Smooth muscle cell (in vitro differentiated cells): Measurements from ENCODE around the gene MRPL53. TPM values are rescaled to one million over a fixed set of nuclear protein-coding genes. Genes with fewer than 3 reads are reported as not detected.

Experiments used
- DNase-seq: peaks from one replicate; lab custom pipeline; 2025; ENCODE audit not compliant: unreplicated experiment; lab: John Stamatoyannopoulos, UW
- H2AFZ ChIP-seq: fragments of 200-600 bp; sonication (generic); 2 replicates; pipeline ENCODE4 v1.6.0; 2016; ENCODE audit warnings: antibody characterized with exemption, low read depth, mild to moderate bottlenecking
- H3F3A ChIP-seq: fragments of 200-600 bp; sonication (generic); 2 replicates; pipeline ENCODE4 v1.6.0; 2017; ENCODE audit warnings: antibody characterized with exemption, low read depth
- H3K27ac ChIP-seq: fragments of 200-600 bp; sonication (generic); 2 replicates; pipeline ENCODE4 v1.5.1; 2016; ENCODE audit warnings: low read depth, mild to moderate bottlenecking
- H3K27me3 ChIP-seq: fragments of 200-600 bp; sonication (generic); 2 replicates; pipeline ENCODE4 v1.6.1; 2016; ENCODE audit warnings: low read depth, mild to moderate bottlenecking
- H3K36me3 ChIP-seq: fragments of 200-600 bp; sonication (generic); 2 replicates; pipeline ENCODE4 v1.5.1; 2016; ENCODE audit warnings: low read depth
- H3K4me1 ChIP-seq: fragments of 200-600 bp; sonication (generic); 2 replicates; pipeline ENCODE4 v1.5.1; 2016; ENCODE audit warnings: low read depth
- H3K4me2 ChIP-seq: fragments of 200-600 bp; sonication (generic); 2 replicates; pipeline ENCODE4 v1.6.0; 2016; ENCODE audit warnings: mild to moderate bottlenecking
- H3K4me3 ChIP-seq: fragments of 200-600 bp; sonication (generic); 2 replicates; pipeline ENCODE4 v1.5.1; 2016; ENCODE audit warnings: mild to moderate bottlenecking
- H3K79me2 ChIP-seq: fragments of 200-600 bp; sonication (generic); 2 replicates; pipeline ENCODE4 v1.6.0; 2016; ENCODE audit warnings: low read depth, mild to moderate bottlenecking
- H3K9ac ChIP-seq: fragments of 200-600 bp; sonication (generic); 2 replicates; pipeline ENCODE4 v1.6.0; 2016; ENCODE audit warnings: low read depth
- H3K9me3 ChIP-seq: fragments of 200-600 bp; sonication (generic); replicated peaks from 2 replicates; pipeline ENCODE4 v1.5.1; 2016; ENCODE audit warnings: low read depth
- H4K20me1 ChIP-seq: fragments of 200-600 bp; sonication (generic); 2 replicates; pipeline ENCODE4 v1.6.0; 2016; ENCODE audit warnings: low read depth
- WGBS: methylation state at CpG from one replicate; pipeline ENCODE4 v1.1.7; 2016; ENCODE audit warnings: low lambda C conversion rate; 5-methylcytosine and 5-hydroxymethylcytosine counted together
- polyA plus RNA-seq: library from polyadenylated mRNA; unstranded; fragments of >200 nt; fragmentation: Nextera tagmentation; extraction: Ambion mirVana; gene quantifications from 2 replicates; pipeline ENCODE4 v1.2.1, GENCODE V29; 2016
- total RNA-seq: library from RNA; depleted of rRNA; stranded (reverse); fragments of >200 nt; gene quantifications from 2 replicates; pipeline ENCODE4 v1.2.3, GENCODE V29; 2014
- TF ChIP-seq, protein P1 (sequence below): fragments of 200-600 bp; sonication (generic); IDR thresholded peaks from 2 replicates; pipeline ENCODE4 v1.5.1; 2017; ENCODE audit warnings: borderline replicate concordance, mild to moderate bottlenecking, antibody characterized with exemption; ENCODE audit not compliant: insufficient read depth, poor library complexity, severe bottlenecking

The MRPL53 gene
- total and polyA plus RNA-seq, 2 experiments from 2014 or later: 12.0 to 76.8 TPM

DNA sequence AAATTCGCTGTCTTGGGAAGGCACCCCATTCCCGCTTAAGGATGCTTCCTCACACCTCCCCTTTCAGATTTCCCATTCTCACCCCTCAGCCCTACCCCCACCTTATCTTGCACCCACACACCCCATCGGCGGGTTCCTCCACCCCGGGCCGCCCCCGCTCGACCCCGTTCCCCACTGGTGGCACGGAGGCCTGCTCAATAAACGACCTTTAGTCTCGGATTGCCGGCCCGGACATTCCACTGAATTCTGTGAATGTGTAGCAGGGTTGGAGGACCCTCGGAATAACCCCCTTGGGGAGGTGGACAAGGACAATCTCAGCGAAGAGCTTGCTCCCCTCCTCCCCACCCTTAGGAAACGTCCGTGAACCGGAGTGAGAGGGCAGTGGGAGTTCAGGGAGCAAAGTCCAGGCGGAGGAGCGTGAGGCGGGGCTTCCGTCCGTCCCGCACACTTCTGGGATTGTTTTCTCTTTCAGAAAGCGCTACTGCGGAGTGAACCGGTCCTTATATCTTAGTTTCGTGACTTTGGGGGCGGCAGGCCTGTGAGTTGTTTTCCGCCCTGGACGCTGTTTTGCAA lies 29.8 kb upstream of the MRPL53 start:
- TF ChIP-seq, protein P1, sequence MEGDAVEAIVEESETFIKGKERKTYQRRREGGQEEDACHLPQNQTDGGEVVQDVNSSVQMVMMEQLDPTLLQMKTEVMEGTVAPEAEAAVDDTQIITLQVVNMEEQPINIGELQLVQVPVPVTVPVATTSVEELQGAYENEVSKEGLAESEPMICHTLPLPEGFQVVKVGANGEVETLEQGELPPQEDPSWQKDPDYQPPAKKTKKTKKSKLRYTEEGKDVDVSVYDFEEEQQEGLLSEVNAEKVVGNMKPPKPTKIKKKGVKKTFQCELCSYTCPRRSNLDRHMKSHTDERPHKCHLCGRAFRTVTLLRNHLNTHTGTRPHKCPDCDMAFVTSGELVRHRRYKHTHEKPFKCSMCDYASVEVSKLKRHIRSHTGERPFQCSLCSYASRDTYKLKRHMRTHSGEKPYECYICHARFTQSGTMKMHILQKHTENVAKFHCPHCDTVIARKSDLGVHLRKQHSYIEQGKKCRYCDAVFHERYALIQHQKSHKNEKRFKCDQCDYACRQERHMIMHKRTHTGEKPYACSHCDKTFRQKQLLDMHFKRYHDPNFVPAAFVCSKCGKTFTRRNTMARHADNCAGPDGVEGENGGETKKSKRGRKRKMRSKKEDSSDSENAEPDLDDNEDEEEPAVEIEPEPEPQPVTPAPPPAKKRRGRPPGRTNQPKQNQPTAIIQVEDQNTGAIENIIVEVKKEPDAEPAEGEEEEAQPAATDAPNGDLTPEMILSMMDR: no peak
- peaks cover 4% of the 10 kb centered on the region for H4K20me1 ChIP-seq
- peak overlapping the region; percentile 82 for H2AFZ ChIP-seq
- no peak overlapping the region for H3K9ac ChIP-seq
- H3K79me2 ChIP-seq: peaks cover 22% of the 10 kb centered on the region
- H3K9me3 ChIP-seq: no peaks in the 10 kb centered on the region
- DNase-seq: no peak
- peaks cover 44% of the 10 kb centered on the region for H3K27me3 ChIP-seq
- H3K4me1 ChIP-seq: peaks cover 38% of the 10 kb centered on the region
- H3K4me2 ChIP-seq: peak overlapping the region; percentile 94
- H3F3A ChIP-seq: peaks cover 5% of the 10 kb centered on the region
- no peak overlapping the region for H3K27ac ChIP-seq
- H3K36me3 ChIP-seq: no peaks in the 10 kb centered on the region
- WGBS: 9% methylated on average over 31 of the region's 32 CpGs
- H3K4me3 ChIP-seq: peak overlapping the region; percentile 61

DNA sequence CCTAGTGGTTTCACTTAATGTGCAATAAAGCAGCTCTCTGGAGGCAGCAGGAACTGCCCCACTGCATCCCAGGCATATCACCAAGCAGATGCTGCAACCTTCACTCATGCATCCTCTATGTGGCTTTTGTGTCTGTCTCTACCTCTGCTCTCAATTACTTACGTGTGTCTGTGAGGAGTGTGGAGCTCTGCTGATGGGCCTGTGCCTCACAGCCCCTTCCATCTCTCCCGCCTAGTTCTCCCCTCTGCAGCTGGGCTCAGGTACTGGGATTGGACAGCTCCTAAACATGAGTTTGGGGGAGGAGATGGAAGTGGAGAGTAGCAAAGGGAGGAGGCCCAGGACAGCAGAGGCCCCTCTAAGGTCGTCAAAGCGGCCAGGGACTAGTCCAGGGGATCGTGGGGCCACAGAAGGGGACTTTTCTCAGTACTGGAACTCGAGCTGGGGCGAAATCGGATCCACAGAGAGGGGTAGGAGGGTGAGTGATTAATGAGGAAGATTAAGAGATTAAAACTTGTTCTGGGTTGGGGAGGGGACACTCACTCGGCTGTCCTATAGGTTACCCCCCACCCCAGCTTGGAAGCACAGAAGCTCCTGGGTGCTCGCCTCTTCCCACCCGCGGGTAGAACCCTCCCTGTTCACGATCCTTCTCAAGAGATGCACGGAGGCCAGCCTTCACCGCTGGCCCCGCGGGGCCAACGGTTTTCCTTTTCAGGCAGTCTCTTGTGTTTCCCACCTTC lies 29.0 kb upstream of the MRPL53 start:
- peaks cover 49% of the 10 kb centered on the region for H3K27me3 ChIP-seq
- peak overlapping the region; percentile 61 for H3K4me3 ChIP-seq
- TF ChIP-seq, protein P1: no peak
- H3K4me2 ChIP-seq: peak overlapping the region; percentile 94
- no peak overlapping the region for H3K9ac ChIP-seq
- whole genome bisulfite sequencing: 52% methylated on average over 18 of the region's 18 CpGs
- no peak overlapping the region for H2AFZ ChIP-seq
- H3K9me3 ChIP-seq: no peaks in the 10 kb centered on the region
- H4K20me1 ChIP-seq: peaks cover 4% of the 10 kb centered on the region
- H3F3A ChIP-seq: peaks cover 6% of the 10 kb centered on the region
- no peaks in the 10 kb centered on the region for H3K36me3 ChIP-seq
- DNase-seq: no peak
- no peak overlapping the region for H3K27ac ChIP-seq
- peaks cover 17% of the 10 kb centered on the region for H3K79me2 ChIP-seq
- peaks cover 34% of the 10 kb centered on the region for H3K4me1 ChIP-seq

DNA sequence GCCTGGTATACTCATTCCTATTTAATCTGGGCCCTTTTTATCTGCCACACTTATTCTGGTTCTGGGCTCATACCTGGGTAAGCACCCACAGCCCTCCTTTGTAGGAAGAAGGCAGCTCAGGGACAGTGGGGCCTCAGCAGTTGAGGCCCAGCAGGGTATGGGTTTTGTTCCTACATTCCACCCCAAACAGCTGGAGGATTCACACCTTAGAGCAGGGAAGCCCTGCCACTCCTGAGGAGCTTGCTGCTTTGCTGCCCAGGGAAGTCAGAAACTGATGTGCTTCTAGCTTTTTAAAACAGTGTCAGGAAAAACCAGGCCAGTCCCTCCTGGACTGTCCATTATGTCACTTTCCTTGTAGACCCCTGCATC lies 28.1 kb upstream of the MRPL53 start:
- peaks cover 8% of the 10 kb centered on the region for H3K79me2 ChIP-seq
- no peaks in the 10 kb centered on the region for H4K20me1 ChIP-seq
- H3F3A ChIP-seq: peaks cover 10% of the 10 kb centered on the region
- H3K4me2 ChIP-seq: no peak overlapping the region
- H3K36me3 ChIP-seq: no peaks in the 10 kb centered on the region
- no peak overlapping the region for H3K9ac ChIP-seq
- TF ChIP-seq, protein P1: no peak
- no peaks in the 10 kb centered on the region for H3K9me3 ChIP-seq
- peaks cover 27% of the 10 kb centered on the region for H3K4me1 ChIP-seq
- no peak overlapping the region for H3K4me3 ChIP-seq
- H3K27me3 ChIP-seq: peaks cover 49% of the 10 kb centered on the region
- H2AFZ ChIP-seq: no peak overlapping the region
- DNase-seq: no peak
- no peak overlapping the region for H3K27ac ChIP-seq
